ENCODE measurements around the gene IGFBPL1. TPM values are rescaled to one million over a fixed set of nuclear protein-coding genes. Genes with fewer than 3 reads are reported as not detected.

IGFBPL1 gene
- total and polyA plus RNA-seq, 2 of the 13 experiments (the other 11 are each of a cell fraction or from before 2014, with no cell fraction given), result 0.24 TPM; not detected in 1

- TF ChIP-seq ZSCAN21 (CRISPR knock-in tag; IDR thresholded peaks at IDR 0.05; ENCODE audit: borderline replicate concordance) (no peak), NFYC (CRISPR knock-in tag; IDR thresholded peaks at IDR 0.05) (peak; percentile 52; the same call in 1 of the 2 replicates), ZNF225 (CRISPR knock-in tag; IDR thresholded peaks at IDR 0.05) (no peak), MLLT10 (CRISPR knock-in tag; IDR thresholded peaks at IDR 0.05) (no peak), KLF16 (CRISPR knock-in tag; IDR thresholded peaks at IDR 0.05) (no peak), CCDC6 (CRISPR knock-in tag; IDR thresholded peaks at IDR 0.05) (0 out of 2 replicates have a peak, but pooled peaks have one; percentile 22), NAIF1 (CRISPR knock-in tag; IDR thresholded peaks at IDR 0.05; ENCODE audit: borderline replicate concordance) (no peak), ZNF777 (CRISPR knock-in tag; IDR thresholded peaks at IDR 0.05) (0 out of 2 replicates have a peak, but pooled peaks have one; percentile 48), ELF3 (CRISPR knock-in tag; IDR thresholded peaks at IDR 0.05) (0 out of 2 replicates have a peak, but pooled peaks have one; percentile 21), ZNF572 (CRISPR knock-in tag; IDR thresholded peaks at IDR 0.05) (no peak), ZNF564 (CRISPR knock-in tag; IDR thresholded peaks at IDR 0.05) (0 out of 2 replicates have a peak, but pooled peaks have one; percentile 42), ZNF577 (CRISPR knock-in tag; IDR thresholded peaks at IDR 0.05; ENCODE audit: borderline replicate concordance, low read depth) (no peak)
- TF ChIP-seq, protein P1, sequence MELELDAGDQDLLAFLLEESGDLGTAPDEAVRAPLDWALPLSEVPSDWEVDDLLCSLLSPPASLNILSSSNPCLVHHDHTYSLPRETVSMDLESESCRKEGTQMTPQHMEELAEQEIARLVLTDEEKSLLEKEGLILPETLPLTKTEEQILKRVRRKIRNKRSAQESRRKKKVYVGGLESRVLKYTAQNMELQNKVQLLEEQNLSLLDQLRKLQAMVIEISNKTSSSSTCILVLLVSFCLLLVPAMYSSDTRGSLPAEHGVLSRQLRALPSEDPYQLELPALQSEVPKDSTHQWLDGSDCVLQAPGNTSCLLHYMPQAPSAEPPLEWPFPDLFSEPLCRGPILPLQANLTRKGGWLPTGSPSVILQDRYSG (CRISPR knock-in tag; IDR thresholded peaks at IDR 0.05), result no peak
- TF ChIP-seq, protein P2, sequence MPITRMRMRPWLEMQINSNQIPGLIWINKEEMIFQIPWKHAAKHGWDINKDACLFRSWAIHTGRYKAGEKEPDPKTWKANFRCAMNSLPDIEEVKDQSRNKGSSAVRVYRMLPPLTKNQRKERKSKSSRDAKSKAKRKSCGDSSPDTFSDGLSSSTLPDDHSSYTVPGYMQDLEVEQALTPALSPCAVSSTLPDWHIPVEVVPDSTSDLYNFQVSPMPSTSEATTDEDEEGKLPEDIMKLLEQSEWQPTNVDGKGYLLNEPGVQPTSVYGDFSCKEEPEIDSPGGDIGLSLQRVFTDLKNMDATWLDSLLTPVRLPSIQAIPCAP (CRISPR knock-in tag; IDR thresholded peaks at IDR 0.05; ENCODE audit: low read depth), result no peak
- TF ChIP-seq, protein P3, sequence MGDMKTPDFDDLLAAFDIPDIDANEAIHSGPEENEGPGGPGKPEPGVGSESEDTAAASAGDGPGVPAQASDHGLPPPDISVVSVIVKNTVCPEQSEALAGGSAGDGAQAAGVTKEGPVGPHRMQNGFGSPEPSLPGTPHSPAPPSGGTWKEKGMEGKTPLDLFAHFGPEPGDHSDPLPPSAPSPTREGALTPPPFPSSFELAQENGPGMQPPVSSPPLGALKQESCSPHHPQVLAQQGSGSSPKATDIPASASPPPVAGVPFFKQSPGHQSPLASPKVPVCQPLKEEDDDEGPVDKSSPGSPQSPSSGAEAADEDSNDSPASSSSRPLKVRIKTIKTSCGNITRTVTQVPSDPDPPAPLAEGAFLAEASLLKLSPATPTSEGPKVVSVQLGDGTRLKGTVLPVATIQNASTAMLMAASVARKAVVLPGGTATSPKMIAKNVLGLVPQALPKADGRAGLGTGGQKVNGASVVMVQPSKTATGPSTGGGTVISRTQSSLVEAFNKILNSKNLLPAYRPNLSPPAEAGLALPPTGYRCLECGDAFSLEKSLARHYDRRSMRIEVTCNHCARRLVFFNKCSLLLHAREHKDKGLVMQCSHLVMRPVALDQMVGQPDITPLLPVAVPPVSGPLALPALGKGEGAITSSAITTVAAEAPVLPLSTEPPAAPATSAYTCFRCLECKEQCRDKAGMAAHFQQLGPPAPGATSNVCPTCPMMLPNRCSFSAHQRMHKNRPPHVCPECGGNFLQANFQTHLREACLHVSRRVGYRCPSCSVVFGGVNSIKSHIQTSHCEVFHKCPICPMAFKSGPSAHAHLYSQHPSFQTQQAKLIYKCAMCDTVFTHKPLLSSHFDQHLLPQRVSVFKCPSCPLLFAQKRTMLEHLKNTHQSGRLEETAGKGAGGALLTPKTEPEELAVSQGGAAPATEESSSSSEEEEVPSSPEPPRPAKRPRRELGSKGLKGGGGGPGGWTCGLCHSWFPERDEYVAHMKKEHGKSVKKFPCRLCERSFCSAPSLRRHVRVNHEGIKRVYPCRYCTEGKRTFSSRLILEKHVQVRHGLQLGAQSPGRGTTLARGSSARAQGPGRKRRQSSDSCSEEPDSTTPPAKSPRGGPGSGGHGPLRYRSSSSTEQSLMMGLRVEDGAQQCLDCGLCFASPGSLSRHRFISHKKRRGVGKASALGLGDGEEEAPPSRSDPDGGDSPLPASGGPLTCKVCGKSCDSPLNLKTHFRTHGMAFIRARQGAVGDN (CRISPR knock-in tag; IDR thresholded peaks at IDR 0.05), result peak; percentile 71
- TF ChIP-seq, protein P4, sequence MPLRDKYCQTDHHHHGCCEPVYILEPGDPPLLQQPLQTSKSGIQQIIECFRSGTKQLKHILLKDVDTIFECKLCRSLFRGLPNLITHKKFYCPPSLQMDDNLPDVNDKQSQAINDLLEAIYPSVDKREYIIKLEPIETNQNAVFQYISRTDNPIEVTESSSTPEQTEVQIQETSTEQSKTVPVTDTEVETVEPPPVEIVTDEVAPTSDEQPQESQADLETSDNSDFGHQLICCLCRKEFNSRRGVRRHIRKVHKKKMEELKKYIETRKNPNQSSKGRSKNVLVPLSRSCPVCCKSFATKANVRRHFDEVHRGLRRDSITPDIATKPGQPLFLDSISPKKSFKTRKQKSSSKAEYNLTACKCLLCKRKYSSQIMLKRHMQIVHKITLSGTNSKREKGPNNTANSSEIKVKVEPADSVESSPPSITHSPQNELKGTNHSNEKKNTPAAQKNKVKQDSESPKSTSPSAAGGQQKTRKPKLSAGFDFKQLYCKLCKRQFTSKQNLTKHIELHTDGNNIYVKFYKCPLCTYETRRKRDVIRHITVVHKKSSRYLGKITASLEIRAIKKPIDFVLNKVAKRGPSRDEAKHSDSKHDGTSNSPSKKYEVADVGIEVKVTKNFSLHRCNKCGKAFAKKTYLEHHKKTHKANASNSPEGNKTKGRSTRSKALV (CRISPR knock-in tag; IDR thresholded peaks at IDR 0.05), result 0 out of 2 replicates have a peak, but pooled peaks have one; percentile 41
- TF ChIP-seq, protein P5, sequence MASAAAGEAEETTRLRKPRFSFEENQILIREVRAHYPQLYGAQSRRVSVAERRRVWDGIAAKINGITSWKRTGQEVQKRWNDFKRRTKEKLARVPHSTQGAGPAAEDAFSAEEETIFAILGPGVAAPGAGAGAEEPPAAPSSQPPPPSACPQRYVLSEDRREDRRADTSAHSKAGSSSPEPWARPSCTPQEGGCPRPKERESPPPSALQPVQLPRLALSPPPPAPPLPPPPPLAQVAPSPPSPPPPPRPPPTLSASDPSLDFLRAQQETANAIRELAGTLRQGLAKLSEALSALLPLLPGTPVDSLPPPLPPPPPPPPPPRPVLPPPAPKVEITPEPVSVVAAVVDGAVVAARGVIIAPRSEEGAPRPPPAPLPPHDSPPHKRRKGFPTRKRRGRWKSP (CRISPR knock-in tag; IDR thresholded peaks at IDR 0.05), result 0 out of 2 replicates have a peak, but pooled peaks have one; percentile 39
Observed at GRCh38 chr9:38423973-38424843, at the start of gene IGFBPL1 (continued).

Data from HepG2 (cell line).